HG03378 (cell line): ENCODE data around the gene CTAG1B.
"Not testable (repeated sequence)": the region's sequence is repeated elsewhere in the genome, so short reads cannot be mapped to it uniquely, and the experiment has no call there.

ENCODE experiments used
- ATAC-seq: cut with Tn5 transposase; IDR thresholded peaks from one replicate; pipeline ENCODE4 v1.9.1; 2021; ENCODE audit warnings: mild to moderate bottlenecking, moderate library complexity; ENCODE audit not compliant: unreplicated experiment

The CTAG1B gene

GRCh38 chrX:154590415-154590814, 28.7 kb downstream of the CTAG1B start:
- not testable (repeated sequence) for ATAC-seq

DNA sequence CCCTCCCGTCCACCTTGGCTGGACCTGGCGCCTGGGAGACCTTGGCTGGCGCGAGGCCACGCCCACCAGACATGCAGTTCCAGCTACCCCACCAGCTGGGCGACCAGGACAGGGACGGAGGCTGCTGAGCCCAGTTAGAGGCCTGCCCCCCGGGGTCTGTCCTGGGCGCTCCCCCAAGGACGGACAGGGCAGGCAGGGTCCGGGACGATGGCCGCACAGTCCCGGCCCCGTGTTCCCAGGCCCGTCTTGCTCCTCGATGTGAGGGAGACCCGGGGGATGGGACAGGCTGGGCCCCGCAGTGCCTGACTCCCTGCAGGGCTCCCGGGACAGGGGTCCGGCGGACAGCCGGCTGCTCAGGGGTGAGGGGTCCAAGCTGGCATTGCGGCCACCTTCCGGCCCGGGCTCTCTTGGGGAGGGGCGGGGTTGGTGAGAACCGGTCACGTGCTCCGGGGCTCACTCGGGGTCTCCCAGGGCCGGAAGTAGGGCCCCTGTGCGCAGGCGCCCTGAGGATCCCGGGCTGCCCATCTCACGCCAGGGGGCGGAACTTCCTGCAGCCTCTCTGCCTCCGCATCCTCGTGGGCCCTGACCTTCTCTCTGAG, 34.4 kb downstream of the CTAG1B start, which contains the start of gene CTAG1A:
TSS of gene CTAG1A (plus strand) at position 549 of the 599 bp plus-strand sequence. CDS start 74 bp downstream, outside the sequence.
- not testable (repeated sequence) for ATAC-seq

DNA sequence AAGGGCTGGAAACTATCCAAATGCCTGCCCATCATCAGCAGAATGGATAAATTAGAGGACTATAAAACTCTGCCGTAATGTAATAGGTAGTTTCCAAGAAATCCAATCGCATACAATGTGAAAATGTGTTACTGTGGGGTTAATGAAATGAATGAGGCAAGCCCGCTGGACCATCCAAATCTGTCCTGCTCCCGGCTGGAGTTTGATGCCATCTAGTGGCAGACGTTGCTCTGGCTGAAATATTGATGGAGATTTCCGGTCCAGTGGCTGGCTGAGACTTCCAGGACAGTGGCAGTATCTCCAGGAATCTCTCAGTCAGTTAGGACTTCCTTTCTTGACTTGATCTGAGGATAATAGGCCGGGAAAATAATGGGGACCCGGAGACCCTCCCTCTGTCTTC, 36.1 kb downstream of the CTAG1B start:
- ATAC-seq, result not testable (repeated sequence)

DNA sequence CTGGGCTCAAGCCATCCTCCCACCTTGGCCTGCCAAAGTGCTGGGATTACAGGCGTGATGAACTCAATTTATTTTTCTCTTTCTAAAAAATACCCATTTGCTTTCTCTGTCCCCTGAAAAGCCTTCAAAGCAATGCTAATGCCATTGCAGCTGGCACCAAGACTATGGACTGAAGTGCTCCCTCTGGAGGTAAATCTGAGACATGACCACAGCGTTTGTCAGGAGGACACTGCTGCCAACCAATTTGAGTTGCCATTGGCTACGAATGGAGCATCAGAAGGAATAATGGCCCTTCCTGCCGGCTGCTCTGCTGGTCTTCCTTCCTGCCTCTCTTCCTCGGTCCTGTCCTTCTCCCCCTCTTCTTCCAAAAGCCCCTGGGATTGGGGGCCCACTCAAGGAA, 44.0 kb downstream of the CTAG1B start:
- ATAC-seq, result not testable (repeated sequence)

GRCh38 chrX:154573061-154573460, 46.0 kb downstream of the CTAG1B start:
- not testable (repeated sequence) for ATAC-seq

- not testable (repeated sequence) for ATAC-seq
These were observed 48.7 kb downstream of the CTAG1B start for GRCh38 chrX:154570361-154570760.
